Renal cortex interstitium (tissue), 11 donors: ENCODE results near the gene TMEM38A. TPM values are rescaled to one million over a fixed set of nuclear protein-coding genes. Genes with fewer than 3 reads are reported as not detected.
"Not testable (repeated sequence)": the region's sequence is repeated elsewhere in the genome, so short reads cannot be mapped to it uniquely, and the experiment has no call there.

Experiments
- DNase-seq, 11 donors: peaks; one replicate each; pipeline ENCODE4 v3.0.0-alpha.2; 2013; ENCODE audit warnings: low read depth in 9 of 11, low spot score in 4 of 11; ENCODE audit errors: extremely low read depth in 1 of 11
- polyA plus RNA-seq, 3 donors: library from polyadenylated mRNA; unstranded; fragments of 120-200 nt; gene quantifications; one replicate each; pipeline ENCODE4 v1.2.1, GENCODE V29; 2013; ENCODE audit not compliant: insufficient read length in 3 of 3

TMEM38A gene
- polyA plus RNA-seq, 3 donors: 8.1 to 8.3 (median 8.1) TPM

GRCh38 chr19:16715611-16716010, 54.7 kb downstream of the TMEM38A start:
- DNase-seq: no peak

GRCh38 chr19:16721051-16721450, 60.1 kb downstream of the TMEM38A start:
- DNase-seq: no peak

GRCh38 chr19:16722591-16722990, 61.7 kb downstream of the TMEM38A start:
- DNase-seq: no peak

GRCh38 chr19:16726916-16727315, 66.0 kb downstream of the TMEM38A start:
- no peak for DNase-seq

- DNase-seq: not testable (repeated sequence)
Observed at GRCh38 chr19:16735650-16736266, 74.8 kb downstream of the TMEM38A start.

GRCh38 chr19:16736709-16737108, 75.8 kb downstream of the TMEM38A start:
- DNase-seq: no peak

- peak in 9 of 11 donors; percentile 10 to 60 (median 38) for DNase-seq
Observed at GRCh38 chr19:16737911-16738310, 77.0 kb downstream of the TMEM38A start.

- DNase-seq: no peak
Observed at GRCh38 chr19:16739546-16739945, 78.6 kb downstream of the TMEM38A start.

Other genes starting within 250 kb of the TMEM38A start
- gene EPS15L1, start 189.2 kb upstream of the TMEM38A start, polyA plus RNA-seq: 10 to 100 TPM; 27.4 to 32.1 (median 30.0) TPM
- not detected for gene CALR3, start 165.0 kb upstream of the TMEM38A start, polyA plus RNA-seq
- gene C19orf44, start 164.7 kb upstream of the TMEM38A start, polyA plus RNA-seq: 10 to 100 TPM; 15.0 to 16.7 (median 16.2) TPM
- gene CHERP, start 118.7 kb upstream of the TMEM38A start, polyA plus RNA-seq: 10 to 100 TPM; 37.7 to 54.3 (median 48.5) TPM
- 10 to 100 TPM; 40.9 to 48.8 (median 42.6) TPM for gene SLC35E1, start 88.7 kb upstream of the TMEM38A start, polyA plus RNA-seq
- gene MED26, start 32.9 kb upstream of the TMEM38A start, polyA plus RNA-seq: 1 to 10 TPM; 5.0 to 9.0 (median 8.0) TPM
- gene SMIM7, start 995 bp upstream of the TMEM38A start, polyA plus RNA-seq: 100 to 1,000 TPM in 2 of 3 donors, 10 to 100 TPM in 1; 99.1 to 102 (median 102) TPM
- gene NWD1, start 58.7 kb downstream of the TMEM38A start, polyA plus RNA-seq: under 1 TPM; 0.06 to 0.08 (median 0.07) TPM
- gene SIN3B, start 168.3 kb downstream of the TMEM38A start, polyA plus RNA-seq: 10 to 100 TPM; 61.9 to 97.6 (median 62.6) TPM
- gene F2RL3, start 227.9 kb downstream of the TMEM38A start, polyA plus RNA-seq: 1 to 10 TPM; 1.0 to 1.9 (median 1.4) TPM